Upper lobe of left lung (tissue), 4 donors: ENCODE results near the gene SWI5.

Experiments used
- POLR2A ChIP-seq, 4 donors: fragments of 450-650 bp; IDR thresholded peaks; one replicate each; pipeline ENCODE4 v1.5.1; 2016 to 2017; ENCODE audit warnings: antibody characterized with exemption in 4 of 4, mild to moderate bottlenecking in 2 of 4
- POLR2AphosphoS5 ChIP-seq, 2 donors: sonication (generic); formaldehyde crosslinking; IDR thresholded peaks; one replicate each; pipeline ENCODE4 v1.5.1; 2017; ENCODE audit warnings: antibody characterized with exemption in 2 of 2
- TF ChIP-seq, protein P1 (sequence below), 6 experiments: fragments of 450-650 bp in 4 of 6; fragments of 200-600 bp in 2 of 6; sonication (generic) in 2 of 6; IDR thresholded peaks; one replicate each; pipeline ENCODE4 v1.5.1; 2016 to 2019; ENCODE audit warnings: antibody characterized with exemption in 6 of 6

GRCh38 chr9:128231638-128232527 is 44.2 kb upstream of the SWI5 start:
- TF ChIP-seq, protein P1, sequence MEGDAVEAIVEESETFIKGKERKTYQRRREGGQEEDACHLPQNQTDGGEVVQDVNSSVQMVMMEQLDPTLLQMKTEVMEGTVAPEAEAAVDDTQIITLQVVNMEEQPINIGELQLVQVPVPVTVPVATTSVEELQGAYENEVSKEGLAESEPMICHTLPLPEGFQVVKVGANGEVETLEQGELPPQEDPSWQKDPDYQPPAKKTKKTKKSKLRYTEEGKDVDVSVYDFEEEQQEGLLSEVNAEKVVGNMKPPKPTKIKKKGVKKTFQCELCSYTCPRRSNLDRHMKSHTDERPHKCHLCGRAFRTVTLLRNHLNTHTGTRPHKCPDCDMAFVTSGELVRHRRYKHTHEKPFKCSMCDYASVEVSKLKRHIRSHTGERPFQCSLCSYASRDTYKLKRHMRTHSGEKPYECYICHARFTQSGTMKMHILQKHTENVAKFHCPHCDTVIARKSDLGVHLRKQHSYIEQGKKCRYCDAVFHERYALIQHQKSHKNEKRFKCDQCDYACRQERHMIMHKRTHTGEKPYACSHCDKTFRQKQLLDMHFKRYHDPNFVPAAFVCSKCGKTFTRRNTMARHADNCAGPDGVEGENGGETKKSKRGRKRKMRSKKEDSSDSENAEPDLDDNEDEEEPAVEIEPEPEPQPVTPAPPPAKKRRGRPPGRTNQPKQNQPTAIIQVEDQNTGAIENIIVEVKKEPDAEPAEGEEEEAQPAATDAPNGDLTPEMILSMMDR (IDR thresholded peaks at IDR 0.05): no peak
- TF ChIP-seq POLR2A (IDR thresholded peaks at IDR 0.05) (no peak), POLR2AphosphoS5 (IDR thresholded peaks at IDR 0.05) (no peak)
